Measurements from ENCODE around the gene RNF133. TPM values are rescaled to one million over a fixed set of nuclear protein-coding genes. Genes with fewer than 3 reads are reported as not detected.
A peak's percentile ranks its signal among the peaks of the same experiment; 100 is the strongest.
"Not testable (repeated sequence)": the region's sequence is repeated elsewhere in the genome, so short reads cannot be mapped to it uniquely, and the experiment has no call there.

The RNF133 gene
- total RNA-seq, 1 donor from 2014 or later, result not detected

GRCh38 chr7:122684504-122684903 lies 14.4 kb downstream of the RNF133 start:
- H3K9me3 Mint-ChIP-seq (ENCODE audit: unreplicated experiment), result no peaks in the 10 kb centered on the region
- no peaks in the 10 kb centered on the region for H3K4me1 Mint-ChIP-seq (ENCODE audit: low read depth, unreplicated experiment)
- DNase-seq, result no peak
- peaks cover 5% of the 10 kb centered on the region for H3K27me3 Mint-ChIP-seq (ENCODE audit: unreplicated experiment)
- H3K4me3 Mint-ChIP-seq (ENCODE audit: unreplicated experiment), result no peak overlapping the region
- TF ChIP-seq, protein P1, sequence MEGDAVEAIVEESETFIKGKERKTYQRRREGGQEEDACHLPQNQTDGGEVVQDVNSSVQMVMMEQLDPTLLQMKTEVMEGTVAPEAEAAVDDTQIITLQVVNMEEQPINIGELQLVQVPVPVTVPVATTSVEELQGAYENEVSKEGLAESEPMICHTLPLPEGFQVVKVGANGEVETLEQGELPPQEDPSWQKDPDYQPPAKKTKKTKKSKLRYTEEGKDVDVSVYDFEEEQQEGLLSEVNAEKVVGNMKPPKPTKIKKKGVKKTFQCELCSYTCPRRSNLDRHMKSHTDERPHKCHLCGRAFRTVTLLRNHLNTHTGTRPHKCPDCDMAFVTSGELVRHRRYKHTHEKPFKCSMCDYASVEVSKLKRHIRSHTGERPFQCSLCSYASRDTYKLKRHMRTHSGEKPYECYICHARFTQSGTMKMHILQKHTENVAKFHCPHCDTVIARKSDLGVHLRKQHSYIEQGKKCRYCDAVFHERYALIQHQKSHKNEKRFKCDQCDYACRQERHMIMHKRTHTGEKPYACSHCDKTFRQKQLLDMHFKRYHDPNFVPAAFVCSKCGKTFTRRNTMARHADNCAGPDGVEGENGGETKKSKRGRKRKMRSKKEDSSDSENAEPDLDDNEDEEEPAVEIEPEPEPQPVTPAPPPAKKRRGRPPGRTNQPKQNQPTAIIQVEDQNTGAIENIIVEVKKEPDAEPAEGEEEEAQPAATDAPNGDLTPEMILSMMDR (IDR thresholded peaks at IDR 0.05; ENCODE audit: partially characterized antibody, unreplicated experiment), result no peak
- H3K36me3 Mint-ChIP-seq (ENCODE audit: unreplicated experiment), result no peaks in the 10 kb centered on the region
- H3K27ac Mint-ChIP-seq (ENCODE audit: unreplicated experiment), result no peak overlapping the region

- Mint-ChIP-seq H3K9me3 (ENCODE audit: unreplicated experiment) (no peaks in the 10 kb centered on the region), H3K4me3 (ENCODE audit: unreplicated experiment) (no peak overlapping the region), H3K27me3 (ENCODE audit: unreplicated experiment) (peaks cover 4% of the 10 kb centered on the region), H3K36me3 (ENCODE audit: unreplicated experiment) (no peaks in the 10 kb centered on the region), H3K27ac (ENCODE audit: unreplicated experiment) (no peak overlapping the region), H3K4me1 (ENCODE audit: low read depth, unreplicated experiment) (no peaks in the 10 kb centered on the region)
- TF ChIP-seq, protein P1 (IDR thresholded peaks at IDR 0.05; ENCODE audit: partially characterized antibody, unreplicated experiment), result no peak
- DNase-seq, result no peak
Observed at GRCh38 chr7:122682815-122683550, 15.9 kb downstream of the RNF133 start.

DNA sequence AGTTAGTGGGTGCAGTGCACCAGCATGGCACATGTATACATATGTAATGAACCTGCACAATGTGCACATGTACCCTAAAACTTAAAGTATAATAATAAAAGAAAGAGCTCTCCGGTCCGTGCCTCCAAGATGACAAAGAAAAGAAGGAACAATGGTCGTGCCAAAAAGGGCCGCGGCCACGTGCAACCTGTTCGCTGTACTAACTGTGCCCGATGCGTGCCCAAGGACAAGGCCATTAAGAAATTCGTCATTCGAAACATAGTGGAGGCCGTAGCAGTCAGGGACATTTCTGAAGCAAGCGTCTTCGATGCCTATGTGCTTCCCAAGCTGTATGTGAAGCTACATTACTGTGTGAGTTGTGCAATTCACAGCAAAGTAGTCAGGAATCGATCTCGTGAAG lies 17.7 kb downstream of the RNF133 start:
- not testable (repeated sequence) for H3K27ac Mint-ChIP-seq (ENCODE audit: unreplicated experiment); DNase-seq; H3K4me3 Mint-ChIP-seq (ENCODE audit: unreplicated experiment); H3K4me1 Mint-ChIP-seq (ENCODE audit: low read depth, unreplicated experiment); H3K27me3 Mint-ChIP-seq (ENCODE audit: unreplicated experiment); H3K9me3 Mint-ChIP-seq (ENCODE audit: unreplicated experiment); H3K36me3 Mint-ChIP-seq (ENCODE audit: unreplicated experiment)

DNA sequence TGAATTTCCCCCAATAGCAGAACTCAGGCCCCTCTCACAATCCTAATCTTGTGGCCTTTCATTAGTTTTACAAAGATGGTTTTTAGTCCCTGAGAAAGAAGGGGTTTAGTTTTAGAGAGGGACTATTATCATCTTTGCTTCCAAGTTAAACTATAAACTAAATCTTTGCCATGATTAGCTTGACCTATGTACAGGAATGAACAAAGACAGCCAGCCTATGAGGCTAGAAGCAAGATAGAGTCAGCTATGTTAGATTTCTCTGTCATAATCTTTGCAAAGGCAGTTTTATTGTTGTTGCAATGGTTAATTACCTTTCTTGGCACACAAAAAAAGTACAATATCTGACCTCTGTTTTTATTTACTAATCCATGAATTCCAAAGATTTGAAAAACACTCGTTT lies 19.1 kb downstream of the RNF133 start:
- H3K36me3 Mint-ChIP-seq (ENCODE audit: unreplicated experiment), result no peaks in the 10 kb centered on the region
- no peak for DNase-seq
- H3K9me3 Mint-ChIP-seq (ENCODE audit: unreplicated experiment), result peaks cover 2% of the 10 kb centered on the region
- H3K27me3 Mint-ChIP-seq (ENCODE audit: unreplicated experiment), result no peaks in the 10 kb centered on the region
- H3K27ac Mint-ChIP-seq (ENCODE audit: unreplicated experiment), result no peak overlapping the region
- H3K4me3 Mint-ChIP-seq (ENCODE audit: unreplicated experiment), result no peak overlapping the region
- H3K4me1 Mint-ChIP-seq (ENCODE audit: low read depth, unreplicated experiment), result peaks cover 2% of the 10 kb centered on the region
- TF ChIP-seq, protein P1 (IDR thresholded peaks at IDR 0.05; ENCODE audit: partially characterized antibody, unreplicated experiment), result no peak

- H3K27me3 Mint-ChIP-seq (ENCODE audit: unreplicated experiment); H3K4me3 Mint-ChIP-seq (ENCODE audit: unreplicated experiment); H3K36me3 Mint-ChIP-seq (ENCODE audit: unreplicated experiment); H3K27ac Mint-ChIP-seq (ENCODE audit: unreplicated experiment); H3K4me1 Mint-ChIP-seq (ENCODE audit: low read depth, unreplicated experiment); H3K9me3 Mint-ChIP-seq (ENCODE audit: unreplicated experiment); DNase-seq: not testable (repeated sequence)
Observed at GRCh38 chr7:122679269-122679709, 19.6 kb downstream of the RNF133 start.

DNA sequence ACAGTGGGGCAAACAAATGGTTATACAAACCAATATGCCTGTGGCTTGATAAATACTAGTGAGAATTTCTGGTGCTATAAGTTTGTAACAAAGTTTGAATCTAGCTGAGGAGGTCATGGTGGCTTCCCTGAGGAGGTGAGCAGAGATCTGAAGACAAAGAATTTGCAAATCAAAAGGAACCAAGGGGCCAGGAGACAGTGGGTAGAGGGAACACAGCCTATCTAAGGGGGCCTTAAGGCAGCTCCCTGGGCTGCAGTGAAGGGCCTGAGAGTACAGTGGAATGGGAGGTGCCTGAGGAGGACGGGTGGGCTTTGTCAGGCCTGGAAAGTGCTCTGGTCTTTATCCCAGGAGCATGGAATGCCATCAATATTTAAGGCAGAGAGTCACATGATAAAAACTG lies 21.8 kb downstream of the RNF133 start:
- no peaks in the 10 kb centered on the region for H3K27me3 Mint-ChIP-seq (ENCODE audit: unreplicated experiment)
- H3K4me3 Mint-ChIP-seq (ENCODE audit: unreplicated experiment), result no peak overlapping the region
- no peaks in the 10 kb centered on the region for H3K36me3 Mint-ChIP-seq (ENCODE audit: unreplicated experiment)
- H3K9me3 Mint-ChIP-seq (ENCODE audit: unreplicated experiment), result peaks cover 2% of the 10 kb centered on the region
- H3K4me1 Mint-ChIP-seq (ENCODE audit: low read depth, unreplicated experiment), result peaks cover 2% of the 10 kb centered on the region
- TF ChIP-seq, protein P1 (IDR thresholded peaks at IDR 0.05; ENCODE audit: partially characterized antibody, unreplicated experiment), result no peak
- DNase-seq, result no peak
- H3K27ac Mint-ChIP-seq (ENCODE audit: unreplicated experiment), result peak overlapping the region; percentile 18
